Fibroblast of mammary gland (primary cell): ENCODE results near the gene COL4A6.
A peak's percentile ranks its signal among the peaks of the same experiment; 100 is the strongest.

ENCODE experiments used
- DNase-seq: peaks from one replicate; pipeline ENCODE4 v3.0.0-alpha.2; 2010; ENCODE audit warnings: low read depth
- H3K4me3 ChIP-seq: 2 replicates; pipeline ENCODE4 v1.5.1; 2011; ENCODE audit warnings: low read depth, mild to moderate bottlenecking, low read length, moderate library complexity; ENCODE audit not compliant: control insufficient read depth
- TF ChIP-seq, protein P1 (sequence below): conservative IDR thresholded peaks from 2 replicates; pipeline ENCODE4 v1.5.1; 2011; ENCODE audit warnings: low read depth, low read length, inconsistent platforms; ENCODE audit not compliant: control insufficient read depth, insufficient read depth

Gene COL4A6

DNA sequence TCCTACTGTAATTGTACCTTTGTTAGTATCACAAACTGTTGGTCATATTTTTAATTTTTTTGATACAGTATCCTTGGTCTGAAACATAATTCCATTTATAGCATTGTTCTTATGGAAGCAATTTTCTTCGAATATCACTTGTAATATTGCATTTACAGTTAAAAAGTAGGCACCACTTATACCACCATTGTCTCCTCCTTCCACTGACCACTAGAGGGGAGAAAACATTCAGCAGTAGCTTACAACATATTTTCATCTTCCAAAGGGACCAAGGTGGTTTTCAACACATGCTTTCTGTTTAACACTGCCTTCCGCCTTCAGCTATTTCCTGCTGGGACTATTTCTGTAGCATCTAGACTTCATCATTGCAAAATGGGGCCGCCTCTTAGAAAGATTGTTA is 146.2 kb downstream of the COL4A6 start:
- no peak for DNase-seq
- TF ChIP-seq, protein P1, sequence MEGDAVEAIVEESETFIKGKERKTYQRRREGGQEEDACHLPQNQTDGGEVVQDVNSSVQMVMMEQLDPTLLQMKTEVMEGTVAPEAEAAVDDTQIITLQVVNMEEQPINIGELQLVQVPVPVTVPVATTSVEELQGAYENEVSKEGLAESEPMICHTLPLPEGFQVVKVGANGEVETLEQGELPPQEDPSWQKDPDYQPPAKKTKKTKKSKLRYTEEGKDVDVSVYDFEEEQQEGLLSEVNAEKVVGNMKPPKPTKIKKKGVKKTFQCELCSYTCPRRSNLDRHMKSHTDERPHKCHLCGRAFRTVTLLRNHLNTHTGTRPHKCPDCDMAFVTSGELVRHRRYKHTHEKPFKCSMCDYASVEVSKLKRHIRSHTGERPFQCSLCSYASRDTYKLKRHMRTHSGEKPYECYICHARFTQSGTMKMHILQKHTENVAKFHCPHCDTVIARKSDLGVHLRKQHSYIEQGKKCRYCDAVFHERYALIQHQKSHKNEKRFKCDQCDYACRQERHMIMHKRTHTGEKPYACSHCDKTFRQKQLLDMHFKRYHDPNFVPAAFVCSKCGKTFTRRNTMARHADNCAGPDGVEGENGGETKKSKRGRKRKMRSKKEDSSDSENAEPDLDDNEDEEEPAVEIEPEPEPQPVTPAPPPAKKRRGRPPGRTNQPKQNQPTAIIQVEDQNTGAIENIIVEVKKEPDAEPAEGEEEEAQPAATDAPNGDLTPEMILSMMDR = no peak
- no peak overlapping the region for H3K4me3 ChIP-seq

DNA sequence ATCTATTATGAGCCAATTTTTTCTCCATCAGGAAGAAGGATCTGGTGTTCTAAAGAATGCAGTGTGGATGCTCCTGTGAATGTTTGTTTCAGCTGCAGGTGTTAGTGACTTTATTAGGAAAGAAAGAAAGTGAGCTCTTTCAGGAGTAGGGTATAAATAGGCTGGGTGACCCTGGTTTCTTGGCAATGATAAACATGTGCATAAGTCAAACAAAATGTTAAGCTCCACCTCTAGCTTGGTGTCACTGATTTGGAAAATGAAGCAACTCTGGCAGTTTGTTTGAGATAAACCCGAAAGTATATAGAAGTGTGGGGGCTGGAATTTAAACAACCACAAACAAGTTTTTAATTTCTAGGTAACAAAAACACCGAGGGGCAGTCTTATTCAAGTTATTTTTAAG is 152.3 kb downstream of the COL4A6 start:
- no peak for DNase-seq
- TF ChIP-seq, protein P1 = no peak

DNA sequence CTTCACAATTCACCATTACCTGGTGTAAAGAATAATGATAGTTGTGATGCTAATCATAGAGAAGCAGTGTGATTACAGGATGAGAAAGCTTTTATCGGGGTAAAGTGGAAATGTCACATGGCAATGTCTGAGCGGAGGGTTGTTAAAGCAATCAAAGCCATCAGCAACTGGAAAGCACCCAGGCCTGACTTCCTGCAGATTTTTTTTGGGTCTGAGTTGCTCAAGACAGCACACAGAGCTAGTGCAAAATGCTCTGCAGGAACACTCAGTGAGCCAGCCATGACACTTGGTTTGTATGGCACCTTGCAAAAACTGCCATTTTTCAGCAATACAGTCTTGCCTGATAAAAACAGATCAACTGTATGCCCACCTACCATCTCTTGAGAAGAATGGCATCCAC is 152.9 kb downstream of the COL4A6 start:
- no peak overlapping the region for H3K4me3 ChIP-seq
- DNase-seq = no peak
- TF ChIP-seq, protein P1 = no peak

More for the DNA sequence above, 152.3 kb downstream of the COL4A6 start:
- H3K4me3 ChIP-seq = no peak overlapping the region

DNA sequence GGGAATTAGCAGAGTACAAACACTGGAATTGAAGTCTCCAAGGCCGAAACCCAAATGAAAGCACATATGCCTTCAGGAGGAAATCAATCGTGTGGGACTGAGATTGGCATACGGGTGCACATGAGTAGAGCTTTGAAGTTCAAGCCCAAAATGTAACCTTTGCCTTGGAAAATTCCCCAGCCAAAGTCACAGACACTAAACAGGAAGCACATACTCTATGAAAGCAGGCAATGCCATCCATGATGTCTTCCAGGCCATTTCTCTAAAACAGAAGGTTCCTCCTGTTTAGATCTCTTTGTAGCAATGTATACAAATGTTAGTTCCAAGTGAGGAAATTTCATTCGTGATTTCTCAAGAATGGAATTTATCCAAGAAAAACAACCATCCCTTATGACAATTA is 162.5 kb downstream of the COL4A6 start:
- TF ChIP-seq, protein P1 = no peak
- no peak overlapping the region for H3K4me3 ChIP-seq
- no peak for DNase-seq

DNA sequence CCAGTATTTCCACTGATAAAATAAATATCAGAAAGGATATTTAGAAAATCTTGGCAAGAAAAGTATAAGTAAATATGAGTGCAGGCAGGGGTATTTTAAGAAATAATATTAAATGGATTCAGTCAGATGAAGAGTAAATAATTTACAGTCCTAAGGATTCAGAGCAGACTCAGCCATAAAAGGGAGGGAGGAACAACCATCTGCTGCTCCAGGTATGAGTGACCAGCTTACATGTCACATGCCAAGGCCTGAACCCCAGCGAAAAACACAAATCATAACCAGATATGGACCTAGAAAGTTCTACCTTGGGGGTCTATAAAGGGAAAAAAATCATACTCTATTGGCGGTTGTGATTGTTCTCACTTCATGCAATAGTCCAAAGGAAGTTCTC is 166.8 kb downstream of the COL4A6 start:
- TF ChIP-seq, protein P1 = no peak
- DNase-seq = no peak
- no peak overlapping the region for H3K4me3 ChIP-seq

DNA sequence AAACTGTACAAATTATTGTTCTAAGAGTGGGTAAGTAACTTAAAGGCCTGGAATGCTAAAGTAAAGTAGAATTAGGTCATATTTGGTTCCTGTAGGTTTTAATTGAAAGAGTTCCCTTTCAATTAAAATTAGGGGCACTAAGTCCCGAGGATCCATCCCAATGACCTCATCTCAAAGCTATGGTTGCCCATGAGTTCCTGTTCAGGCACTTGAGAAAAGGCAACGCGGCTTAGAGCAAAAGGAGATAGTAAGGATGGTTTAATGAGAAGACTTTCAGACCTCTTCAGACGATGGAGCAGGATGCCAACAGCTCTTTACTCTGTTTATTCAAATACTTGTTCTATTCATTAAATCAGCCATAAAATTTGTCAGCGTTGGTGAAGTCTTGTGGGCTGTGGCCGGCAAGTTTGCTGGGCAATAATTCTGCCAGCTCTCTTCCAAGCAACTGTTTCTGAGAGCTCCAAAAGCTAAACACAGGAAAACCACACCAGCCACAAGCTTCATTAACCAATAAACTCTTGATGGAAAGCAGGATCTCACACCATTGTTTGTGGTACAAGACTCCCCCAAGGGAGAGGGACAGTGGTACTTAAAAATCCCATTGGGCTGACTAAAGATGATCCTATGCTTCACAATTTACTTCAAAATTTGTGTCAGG is 167.4 kb downstream of the COL4A6 start:
- TF ChIP-seq, protein P1 = no peak
- no peak overlapping the region for H3K4me3 ChIP-seq
- DNase-seq = peak; percentile 12

DNA sequence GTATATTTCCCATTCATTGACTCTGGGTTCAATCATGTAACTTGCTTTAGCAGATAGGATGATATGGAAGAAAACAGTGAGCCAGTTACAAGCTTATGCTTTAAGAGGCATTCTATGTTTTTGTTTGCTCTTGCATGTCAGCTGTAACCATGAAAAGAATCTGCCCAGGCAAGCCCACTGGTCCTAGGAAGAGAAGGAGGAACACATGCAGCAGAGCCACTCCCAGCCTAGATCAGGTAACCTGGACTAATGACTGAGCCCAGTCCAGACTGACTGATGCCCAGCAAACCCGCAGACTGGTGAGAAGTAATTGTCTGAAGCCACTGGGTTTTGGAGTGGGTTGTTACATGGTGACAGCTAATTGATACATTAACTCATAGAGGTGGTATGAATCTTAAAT is 167.9 kb downstream of the COL4A6 start:
- no peak overlapping the region for H3K4me3 ChIP-seq
- TF ChIP-seq, protein P1 = no peak
- DNase-seq = no peak
